ENCODE results near the gene TOLLIP. TPM values are rescaled to one million over a fixed set of nuclear protein-coding genes. Genes with fewer than 3 reads are reported as not detected.

The TOLLIP gene
- total RNA-seq, 1 experiment from 2014 or later, result 32.3 TPM

GRCh38 chr11:1228921-1229451, 80.4 kb downstream of the TOLLIP start:
- H3K9me3 ChIP-seq (ENCODE audit: control insufficient read depth, low read depth, low read length), result no peaks in the 10 kb centered on the region
- no peak overlapping the region for H3K27ac ChIP-seq (ENCODE audit: insufficient read length, low read depth, low read length)
- no peak overlapping the region for H2AK5ac ChIP-seq (ENCODE audit: insufficient read length, low read length)
- H3K23me2 ChIP-seq (ENCODE audit: insufficient read length, low read depth, low read length, poor library complexity, severe bottlenecking), result no peaks in the 10 kb centered on the region
- no peak overlapping the region for H3K23ac ChIP-seq (ENCODE audit: insufficient read length, low read depth, low read length)
- no peak overlapping the region for H4K5ac ChIP-seq (ENCODE audit: insufficient read length, low read depth, low read length)
- H3K14ac ChIP-seq (ENCODE audit: insufficient read depth, low read length), result no peak overlapping the region; the same call in 1 of the 2 replicates
- H3T11ph ChIP-seq (ENCODE audit: low read length), result no peak overlapping the region
- H3K27me3 ChIP-seq (ENCODE audit: insufficient read depth, low read length), result no peaks in the 10 kb centered on the region
- H4K91ac ChIP-seq (ENCODE audit: insufficient read length, low read depth, low read length), result no peak overlapping the region
- H3K4me2 ChIP-seq (ENCODE audit: insufficient read depth, insufficient read length, low read length), result no peak overlapping the region
- H3K4me1 ChIP-seq (ENCODE audit: insufficient read depth, low read length), result no peaks in the 10 kb centered on the region; the same call in 1 of the 2 replicates
- no peak overlapping the region for H3K18ac ChIP-seq (ENCODE audit: insufficient read length, low read depth, low read length)
- Mint-ChIP-seq H3K9me3 (no peaks in the 10 kb centered on the region), H3K27ac (no peak overlapping the region), H3K27me3 (ENCODE audit: low read depth) (no peaks in the 10 kb centered on the region; the same call in 1 of the 2 replicates), H3K4me3 (no peak overlapping the region), H3K36me3 (ENCODE audit: insufficient read depth in 1 of 3, low read depth in 3 of 3) (no peaks in the 10 kb centered on the region), H3K4me1 (peaks cover 2 to 5% of the 10 kb centered on the region in 2 experiments; a peak in 2 of 4 replicates)
- no peak overlapping the region for H2BK5ac ChIP-seq (ENCODE audit: insufficient read length, low read length)
- WGBS (ENCODE audit: extremely low coverage, insufficient read length, low lambda C conversion rate), result no CpG with 5 or more reads among the region's 18 CpGs
- no peak overlapping the region for H3K56ac ChIP-seq (ENCODE audit: insufficient read length, low read depth, low read length)
- no peak for TF ChIP-seq CTCF (conservative IDR thresholded peaks at IDR 0.05)
- no peak overlapping the region for H2BK120ac ChIP-seq (ENCODE audit: low read depth, low read length, poor library complexity, severe bottlenecking)
- peak; percentile 22 for DNase-seq
- H2AFZ ChIP-seq (ENCODE audit: low read length), result no peak overlapping the region
- no peaks in the 10 kb centered on the region for H3K79me2 ChIP-seq (ENCODE audit: insufficient read depth, low read length)
- H2BK12ac ChIP-seq (ENCODE audit: insufficient read length, low read depth, low read length), result no peak overlapping the region
- H2BK15ac ChIP-seq (ENCODE audit: low read depth, low read length), result no peak overlapping the region
- H4K8ac ChIP-seq (replicated peaks; ENCODE audit: insufficient read length, low read depth, low read length), result no peak overlapping the region
- H3K9ac ChIP-seq (ENCODE audit: extremely low read depth, insufficient read length, low read length), result no peak overlapping the region
- no peaks in the 10 kb centered on the region for H3K79me1 ChIP-seq (ENCODE audit: insufficient read depth, low read depth, low read length, poor library complexity, severe bottlenecking)
- H3K4ac ChIP-seq (ENCODE audit: low read depth, low read length), result no peak overlapping the region
- peaks cover 3% of the 10 kb centered on the region for H4K20me1 ChIP-seq (ENCODE audit: control insufficient read depth, insufficient read depth, insufficient read length)
- H2BK20ac ChIP-seq (ENCODE audit: low read depth, low read length, poor library complexity, severe bottlenecking), result no peak overlapping the region

Measured in H9 (cell line).